Activated naive CD8-positive, alpha-beta T cell treated with anti-CD3 and anti-CD28 coated beads for 36 hours (primary cell): ENCODE results near the gene PWWP3B. TPM values are rescaled to one million over a fixed set of nuclear protein-coding genes. Genes with fewer than 3 reads are reported as not detected.

Experiments used
- total RNA-seq, 2 experiments: library from RNA; stranded (reverse); gene quantifications; one replicate each; pipeline ENCODE4 v1.2.3, GENCODE V29; 2021

PWWP3B gene
- total RNA-seq, 2 experiments from 2014 or later, result not detected

Other genes with a start within 250 kb of the PWWP3B start
- gene SERPINA7, start 129.6 kb upstream of the PWWP3B start, total RNA-seq, result not detected